ENCODE measurements around the gene INSYN1. TPM values are rescaled to one million over a fixed set of nuclear protein-coding genes. Genes with fewer than 3 reads are reported as not detected.

The INSYN1 gene
- total and polyA plus RNA-seq, 2 donors (not counting 3 experiments of a cell fraction or from before 2014, with no cell fraction given): 0.18 to 0.58 TPM

DNA sequence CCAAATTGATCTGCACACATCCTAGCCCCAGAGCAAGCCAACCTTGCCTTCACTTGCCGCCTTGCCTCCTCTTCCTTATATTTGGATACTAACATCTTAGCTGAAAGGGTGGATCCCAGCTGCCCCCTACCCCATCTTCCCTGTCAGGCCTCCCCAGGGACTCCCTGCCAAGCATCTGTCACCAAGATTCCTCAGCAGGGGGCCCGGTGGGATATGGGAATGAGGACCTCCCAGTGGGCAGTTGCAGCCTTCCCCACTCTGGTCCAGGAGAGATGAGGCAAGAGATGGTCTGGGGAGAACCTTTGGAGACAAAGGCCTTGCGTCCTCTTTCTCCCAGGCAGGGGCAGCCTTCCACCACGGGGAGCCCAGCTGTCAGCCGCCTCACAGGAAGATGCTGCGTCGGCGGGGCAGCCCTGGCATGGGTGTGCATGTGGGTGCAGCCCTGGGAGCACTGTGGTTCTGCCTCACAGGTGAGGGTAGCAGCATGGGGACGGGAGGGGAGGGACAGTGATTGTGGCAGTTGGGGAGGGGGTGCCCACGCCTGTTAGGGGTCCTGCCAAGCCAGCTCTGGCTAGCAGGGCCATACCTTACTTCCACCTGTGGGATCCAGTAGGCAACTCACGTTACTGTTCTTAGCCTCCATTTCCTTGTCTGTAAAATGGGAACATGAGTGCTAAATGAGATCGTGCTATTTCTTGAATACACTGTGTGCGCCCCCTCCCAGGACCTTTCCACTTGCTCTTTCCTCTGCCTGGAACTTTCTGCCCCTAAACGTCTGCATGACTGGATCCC, 53.7 kb downstream of the INSYN1 start:
- Histone ChIP-seq H3K79me2 (ENCODE audit: control insufficient read depth, insufficient read depth, low read length) (peaks cover 4% of the 10 kb centered on the region), H2AFZ (ENCODE audit: low read depth, low read length) (no peak overlapping the region), H3K36me3 (ENCODE audit: control insufficient read depth in 2 of 2, extremely low read depth in 1 of 2, insufficient read depth in 2 of 2, low read length in 2 of 2) (peaks cover 0 to 5% of the 10 kb centered on the region in 2 experiments), H3K4me2 (ENCODE audit: insufficient read depth, low read length) (no peak overlapping the region), H4K20me1 (replicated peaks; ENCODE audit: control insufficient read depth, extremely low read depth, insufficient read depth, low read length) (no peaks in the 10 kb centered on the region), H3K9me3 (replicated peaks; ENCODE audit: control insufficient read depth, insufficient read depth, low read length) (no peaks in the 10 kb centered on the region), H3K27ac (ENCODE audit: insufficient read depth, low read depth, low read length) (no peak overlapping the region), H3K27me3 (ENCODE audit: control insufficient read depth in 2 of 2, insufficient read depth in 2 of 2, low read length in 2 of 2) (no peaks in the 10 kb centered on the region), H3K9me1 (replicated peaks; ENCODE audit: control insufficient read depth, extremely low read depth, insufficient read depth, low read length) (no peaks in the 10 kb centered on the region), H3K9ac (replicated peaks; ENCODE audit: extremely low read depth, insufficient read depth, low read length) (no peak overlapping the region), H3K4me1 (ENCODE audit: control insufficient read depth, extremely low read depth, insufficient read depth, low read length) (peaks cover 21% of the 10 kb centered on the region), H3K4me3 (replicated peaks in 1 of 3; ENCODE audit: insufficient read depth in 1 of 3, low read depth in 1 of 3, low read length in 3 of 3) (no peak overlapping the region)
- intact Hi-C loops (cut with micrococcal nuclease) (loop anchor here (1.0 to 2.0 kb wide), 4 partner anchors 22 to 393 kb away; no protein-coding TSS in a partner anchor), dilution Hi-C loops (cut with MboI; ENCODE audit: extremely low pct_ligation_motif_present, low sequenced_read_pairs) (no loop called here)
- TF ChIP-seq MYC (IDR thresholded peaks at IDR 0.05; ENCODE audit: low read depth, low read length): no peak
- no peak for TF ChIP-seq POLR2AphosphoS5 (IDR thresholded peaks at IDR 0.05; ENCODE audit: insufficient read depth, low read depth, low read length)
- TF ChIP-seq, protein P1, sequence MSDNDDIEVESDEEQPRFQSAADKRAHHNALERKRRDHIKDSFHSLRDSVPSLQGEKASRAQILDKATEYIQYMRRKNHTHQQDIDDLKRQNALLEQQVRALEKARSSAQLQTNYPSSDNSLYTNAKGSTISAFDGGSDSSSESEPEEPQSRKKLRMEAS (IDR thresholded peaks at IDR 0.05; ENCODE audit: insufficient read depth, insufficient read length): no peak
- TF ChIP-seq, protein P2, sequence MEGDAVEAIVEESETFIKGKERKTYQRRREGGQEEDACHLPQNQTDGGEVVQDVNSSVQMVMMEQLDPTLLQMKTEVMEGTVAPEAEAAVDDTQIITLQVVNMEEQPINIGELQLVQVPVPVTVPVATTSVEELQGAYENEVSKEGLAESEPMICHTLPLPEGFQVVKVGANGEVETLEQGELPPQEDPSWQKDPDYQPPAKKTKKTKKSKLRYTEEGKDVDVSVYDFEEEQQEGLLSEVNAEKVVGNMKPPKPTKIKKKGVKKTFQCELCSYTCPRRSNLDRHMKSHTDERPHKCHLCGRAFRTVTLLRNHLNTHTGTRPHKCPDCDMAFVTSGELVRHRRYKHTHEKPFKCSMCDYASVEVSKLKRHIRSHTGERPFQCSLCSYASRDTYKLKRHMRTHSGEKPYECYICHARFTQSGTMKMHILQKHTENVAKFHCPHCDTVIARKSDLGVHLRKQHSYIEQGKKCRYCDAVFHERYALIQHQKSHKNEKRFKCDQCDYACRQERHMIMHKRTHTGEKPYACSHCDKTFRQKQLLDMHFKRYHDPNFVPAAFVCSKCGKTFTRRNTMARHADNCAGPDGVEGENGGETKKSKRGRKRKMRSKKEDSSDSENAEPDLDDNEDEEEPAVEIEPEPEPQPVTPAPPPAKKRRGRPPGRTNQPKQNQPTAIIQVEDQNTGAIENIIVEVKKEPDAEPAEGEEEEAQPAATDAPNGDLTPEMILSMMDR (IDR thresholded peaks at IDR 0.05; ENCODE audit: extremely low read depth in 1 of 2, insufficient read depth in 1 of 2, low read depth in 1 of 2, low read length in 2 of 2): no peak
- TF ChIP-seq EZH2 (IDR thresholded peaks at IDR 0.05; ENCODE audit: borderline replicate concordance, low read depth, low read length, severe bottlenecking): no peak
- TF ChIP-seq FOS (IDR thresholded peaks at IDR 0.05; ENCODE audit: borderline replicate concordance, insufficient read depth, low read length): no peak
- no peak for TF ChIP-seq GATA2 (IDR thresholded peaks at IDR 0.05; ENCODE audit: insufficient read depth, insufficient read length, low read depth, low read length)
- no peak for TF ChIP-seq JUN (IDR thresholded peaks at IDR 0.05; ENCODE audit: borderline replicate concordance, insufficient read depth, insufficient read length, low read depth)
- no peak for TF ChIP-seq POLR2A (IDR thresholded peaks at IDR 0.05; ENCODE audit: low read depth, low read length)
- DNase-seq (ENCODE audit: low read depth, low spot score): no peak
- BruUV-seq (replicated peaks): no TSS peak
- ChIA-PET CTCF (interaction anchor here (0.6 to 9.0 kb wide), 33 partner anchors 8 to 458 kb away, joined by 3 to 368 read pairs (median 5); partner anchors contain the start of genes CD276 and NPTN), POLR2A (no interaction called here)
- FAIRE-seq: no peak

Measured in endothelial cell of umbilical vein (primary cell).